ENCODE measurements around the gene CAPN9. TPM values are rescaled to one million over a fixed set of nuclear protein-coding genes. Genes with fewer than 3 reads are reported as not detected.
"Not testable (repeated sequence)": the region's sequence is repeated elsewhere in the genome, so short reads cannot be mapped to it uniquely, and the experiment has no call there.

CAPN9 gene, protein sequence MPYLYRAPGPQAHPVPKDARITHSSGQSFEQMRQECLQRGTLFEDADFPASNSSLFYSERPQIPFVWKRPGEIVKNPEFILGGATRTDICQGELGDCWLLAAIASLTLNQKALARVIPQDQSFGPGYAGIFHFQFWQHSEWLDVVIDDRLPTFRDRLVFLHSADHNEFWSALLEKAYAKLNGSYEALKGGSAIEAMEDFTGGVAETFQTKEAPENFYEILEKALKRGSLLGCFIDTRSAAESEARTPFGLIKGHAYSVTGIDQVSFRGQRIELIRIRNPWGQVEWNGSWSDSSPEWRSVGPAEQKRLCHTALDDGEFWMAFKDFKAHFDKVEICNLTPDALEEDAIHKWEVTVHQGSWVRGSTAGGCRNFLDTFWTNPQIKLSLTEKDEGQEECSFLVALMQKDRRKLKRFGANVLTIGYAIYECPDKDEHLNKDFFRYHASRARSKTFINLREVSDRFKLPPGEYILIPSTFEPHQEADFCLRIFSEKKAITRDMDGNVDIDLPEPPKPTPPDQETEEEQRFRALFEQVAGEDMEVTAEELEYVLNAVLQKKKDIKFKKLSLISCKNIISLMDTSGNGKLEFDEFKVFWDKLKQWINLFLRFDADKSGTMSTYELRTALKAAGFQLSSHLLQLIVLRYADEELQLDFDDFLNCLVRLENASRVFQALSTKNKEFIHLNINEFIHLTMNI
- total RNA-seq = 0.49 TPM

DNA sequence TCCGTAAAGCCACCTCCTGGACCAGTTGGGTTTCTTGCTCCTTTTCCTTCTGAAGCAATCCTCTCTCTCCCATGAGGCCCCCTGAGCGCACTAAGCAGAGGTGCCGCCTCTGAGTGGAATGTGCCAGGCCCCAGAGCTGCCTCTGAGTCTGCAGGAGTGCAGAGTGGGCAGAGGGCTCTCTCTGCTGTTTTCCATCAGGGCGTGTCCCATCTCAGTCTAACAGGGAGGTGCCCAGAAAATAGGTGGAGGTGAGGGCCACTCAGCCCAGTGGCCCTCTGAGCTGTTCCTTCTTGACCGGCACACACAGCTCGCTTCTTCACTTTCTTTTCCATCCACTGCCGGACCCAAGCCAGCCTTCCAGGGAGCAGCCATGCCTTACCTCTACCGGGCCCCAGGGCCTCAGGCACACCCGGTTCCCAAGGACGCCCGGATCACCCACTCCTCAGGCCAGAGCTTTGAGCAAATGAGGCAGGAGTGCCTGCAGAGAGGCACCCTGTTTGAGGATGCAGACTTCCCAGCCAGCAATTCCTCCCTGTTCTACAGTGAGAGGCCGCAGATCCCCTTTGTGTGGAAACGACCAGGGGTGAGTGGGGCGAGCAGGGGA lies at the start of gene CAPN9:
Gene CAPN9, plus strand, starts transcription at position 262 of the 604 bp plus-strand sequence. Its CDS starts 109 bp downstream, at position 371.
- DNase-seq = no peak

- no peak for DNase-seq
These were observed 49.1 kb upstream of the CAPN9 start for GRCh38 chr1:230698130-230698529.

- not testable (repeated sequence) for DNase-seq
These were observed 48.2 kb upstream of the CAPN9 start for GRCh38 chr1:230698964-230699363.

- no peak for DNase-seq
These were observed 47.5 kb upstream of the CAPN9 start for GRCh38 chr1:230699716-230700115.

- DNase-seq = no peak
These were observed 47.1 kb upstream of the CAPN9 start for GRCh38 chr1:230700132-230700531.

- no peak for DNase-seq
These were observed 45.8 kb upstream of the CAPN9 start for GRCh38 chr1:230701434-230701833.

DNA sequence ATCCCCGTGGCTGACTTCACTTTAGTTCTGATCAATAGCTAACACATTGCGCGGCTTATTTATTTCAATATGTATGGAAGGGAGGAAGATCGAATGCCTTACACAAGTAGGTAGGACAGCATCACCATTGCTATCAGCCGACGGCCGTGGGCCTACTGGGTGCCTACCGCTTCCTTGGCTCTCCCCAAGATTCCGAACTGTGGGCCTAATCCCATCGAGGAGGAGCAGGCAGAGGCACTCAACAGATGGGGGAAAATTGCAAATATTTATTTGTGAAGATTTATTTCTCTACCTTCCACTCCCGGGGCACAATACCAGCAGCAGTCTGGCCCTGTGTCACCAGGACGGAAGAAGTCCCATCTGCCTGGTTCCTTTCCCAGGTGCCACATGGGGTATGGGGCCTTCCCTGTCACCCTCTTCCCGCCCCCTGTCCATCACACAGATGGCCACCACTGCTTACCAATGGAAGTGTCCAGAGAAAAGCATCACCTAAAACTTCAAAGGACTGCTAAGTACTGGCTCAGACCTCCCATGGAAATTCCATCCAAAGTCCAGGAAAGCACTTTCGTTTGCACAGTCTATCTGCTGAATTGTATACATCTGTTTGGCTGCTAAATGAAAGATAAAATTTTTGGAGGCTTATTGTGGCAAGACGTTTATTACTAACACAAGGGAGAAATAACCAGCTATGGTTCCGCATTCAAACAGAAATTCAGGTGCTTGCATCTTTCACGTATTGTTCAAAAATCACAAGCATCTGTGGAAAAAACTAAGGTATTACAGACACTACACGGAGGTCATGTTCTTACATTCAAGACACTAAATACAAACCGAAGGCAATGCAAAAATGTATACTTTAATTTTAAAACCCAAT lies 45.1 kb upstream of the CAPN9 start:
- DNase-seq = no peak

DNA sequence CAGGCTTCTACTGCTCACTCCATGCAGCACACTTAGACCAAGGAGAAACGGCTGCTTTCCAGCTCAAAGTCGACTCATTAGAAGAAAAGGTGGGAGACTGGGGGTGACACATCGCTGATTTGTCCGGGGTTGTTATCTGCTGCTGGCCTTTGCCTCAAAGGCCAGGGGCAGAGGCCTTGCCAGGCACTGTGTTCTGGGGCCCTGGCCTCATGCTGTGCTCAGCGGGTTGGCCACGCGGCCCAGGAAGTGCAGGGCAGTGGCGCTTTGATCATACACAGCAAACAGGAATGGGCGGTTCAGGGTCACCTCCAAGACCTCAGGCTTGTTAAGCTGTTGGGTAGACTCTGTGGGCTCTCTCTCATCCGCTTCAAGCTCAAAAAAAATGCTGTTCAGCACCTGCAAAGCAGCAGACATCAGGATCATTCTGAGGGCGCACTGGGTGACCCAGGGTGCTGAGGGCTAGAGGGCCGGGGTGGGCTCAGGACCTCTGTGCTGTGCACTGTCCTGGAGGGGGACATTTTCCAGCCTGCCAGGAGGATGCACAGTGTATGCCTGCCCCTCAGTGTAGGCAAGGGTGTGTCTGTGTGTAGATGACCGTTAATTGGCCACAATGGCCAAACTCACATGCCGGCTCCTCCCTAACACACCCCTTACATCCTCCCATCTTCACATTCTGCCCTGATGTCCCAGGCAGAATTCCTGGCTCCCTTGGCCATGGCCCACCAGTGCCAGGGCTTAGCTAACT lies 44.1 kb upstream of the CAPN9 start:
- DNase-seq = no peak

GRCh38 chr1:230703679-230704385 lies 43.4 kb upstream of the CAPN9 start:
- DNase-seq = no peak

GRCh38 chr1:230704830-230705229 lies 42.4 kb upstream of the CAPN9 start:
- DNase-seq = no peak

DNA sequence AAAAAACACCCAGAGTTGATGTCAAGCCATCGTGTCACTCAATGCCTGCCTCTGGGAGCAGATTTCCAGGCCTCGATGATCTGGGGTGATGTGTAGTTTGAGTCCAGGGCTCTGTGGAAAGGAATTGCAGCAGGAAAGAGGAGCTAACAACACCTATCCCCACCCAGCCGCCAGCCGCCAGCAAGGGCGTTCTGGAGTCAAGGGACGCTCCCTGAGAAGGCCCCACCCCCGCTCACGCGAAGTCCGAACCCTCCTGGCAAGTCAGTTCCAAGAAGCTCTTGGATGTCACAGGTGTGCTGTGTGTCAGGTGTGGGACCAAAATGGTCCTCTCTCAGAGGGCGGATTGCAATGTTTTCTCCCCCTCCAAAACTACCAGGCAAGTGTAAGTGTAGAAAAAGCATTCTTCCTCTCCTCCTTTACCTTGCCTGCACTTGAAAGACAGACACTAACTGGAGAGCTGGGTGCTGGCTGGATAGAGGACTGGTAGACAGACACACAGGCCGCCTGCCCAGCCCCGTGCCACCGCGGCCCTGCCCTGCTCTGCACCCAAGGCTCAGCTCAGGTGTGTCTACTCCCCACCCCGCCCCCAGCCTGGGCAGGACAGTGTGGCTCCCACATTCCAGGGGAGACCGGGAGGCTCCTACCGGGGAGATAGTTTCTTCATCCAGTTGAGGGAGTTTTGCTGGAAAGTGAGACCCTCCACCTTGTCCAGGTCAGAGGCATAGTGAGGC lies 41.7 kb upstream of the CAPN9 start:
- DNase-seq = no peak

- DNase-seq = no peak
These were observed 41.0 kb upstream of the CAPN9 start for GRCh38 chr1:230706020-230706699.

GRCh38 chr1:230706887-230707731 lies 40.1 kb upstream of the CAPN9 start:
- DNase-seq = no peak

GRCh38 chr1:230707732-230708630 lies 39.2 kb upstream of the CAPN9 start:
- no peak for DNase-seq

DNA sequence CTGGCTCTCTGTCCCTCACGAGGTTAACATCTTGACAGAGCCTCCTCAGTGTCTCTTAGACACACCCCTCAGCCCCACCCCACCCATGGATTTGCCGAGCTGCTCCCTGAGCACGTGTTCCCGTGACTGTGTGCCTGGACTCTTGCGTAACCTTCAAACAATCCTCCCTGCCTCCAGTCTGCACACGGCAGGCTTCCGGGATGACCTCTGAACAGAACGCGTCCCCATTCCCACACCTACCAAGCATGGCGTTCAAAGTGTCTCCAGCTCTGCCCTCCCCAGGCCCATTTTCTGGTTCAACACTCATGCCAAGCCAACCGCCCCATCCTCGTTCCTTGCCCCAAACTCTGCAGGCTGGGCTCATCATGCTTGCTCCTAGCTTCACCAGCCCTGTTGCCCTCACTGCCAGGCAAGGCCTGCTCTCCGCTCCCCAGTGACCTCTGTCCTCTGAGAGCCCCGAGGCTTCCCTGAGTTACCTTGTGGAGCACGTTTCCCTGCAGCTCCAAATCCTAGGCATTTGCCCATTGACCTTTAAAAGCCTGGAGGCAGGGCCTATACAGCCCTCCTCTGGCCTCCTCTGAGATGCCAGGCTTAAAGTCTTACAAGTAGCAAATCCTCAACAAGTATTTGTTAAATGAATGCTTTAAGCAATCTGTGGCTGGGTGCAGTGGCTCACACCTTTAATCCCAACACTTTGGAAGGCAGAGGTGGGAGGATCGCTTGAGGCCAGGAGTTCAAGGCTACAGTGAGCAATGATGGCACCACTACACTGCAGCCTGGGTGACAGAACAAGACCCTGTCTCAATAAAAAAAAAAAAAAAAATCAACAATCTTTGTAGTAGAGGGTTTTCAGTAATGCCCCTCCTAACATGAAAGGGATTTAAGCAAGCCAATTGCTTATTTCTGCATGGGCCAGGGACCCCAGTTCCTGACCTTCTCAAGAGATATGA lies 38.3 kb upstream of the CAPN9 start:
- DNase-seq = no peak

Measured in skin of body (tissue), 2 donors.